RCC 7860 (cell line): ENCODE measurements around the gene PCBD2.
"Not testable (repeated sequence)": the region's sequence is repeated elsewhere in the genome, so short reads cannot be mapped to it uniquely, and the experiment has no call there.

Experiments used
- DNase-seq: peaks from one replicate; pipeline ENCODE4 v3.0.0-alpha.2; 2015; ENCODE audit warnings: low spot score
- FAIRE-seq: peaks from 2 replicates; lab custom pipeline; 2012; peaks lifted over from hg19 to GRCh38; lab: Jason Lieb, UNC

Gene PCBD2

DNA sequence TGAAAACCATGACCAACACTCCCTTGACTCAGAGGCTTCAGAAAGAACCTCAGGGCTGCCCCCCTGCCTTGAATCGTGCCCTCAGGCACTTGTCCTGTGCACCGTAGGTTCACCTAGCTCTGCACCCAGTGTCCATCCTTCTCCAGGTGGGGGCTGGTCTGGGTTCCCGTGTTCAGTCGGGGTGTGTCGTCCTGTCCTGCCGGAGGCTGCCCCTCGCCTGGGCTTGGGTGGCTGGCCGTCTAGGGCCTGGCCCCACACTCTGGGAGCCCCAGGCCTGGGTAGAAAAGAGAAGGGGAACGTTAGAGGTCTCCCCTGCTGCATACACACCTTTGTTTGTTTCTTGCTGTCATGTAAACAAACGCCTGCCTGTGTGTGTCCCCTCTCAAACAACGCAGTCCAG is 92.1 kb downstream of the PCBD2 start:
- DNase-seq (no peak), FAIRE-seq (no peak)

DNA sequence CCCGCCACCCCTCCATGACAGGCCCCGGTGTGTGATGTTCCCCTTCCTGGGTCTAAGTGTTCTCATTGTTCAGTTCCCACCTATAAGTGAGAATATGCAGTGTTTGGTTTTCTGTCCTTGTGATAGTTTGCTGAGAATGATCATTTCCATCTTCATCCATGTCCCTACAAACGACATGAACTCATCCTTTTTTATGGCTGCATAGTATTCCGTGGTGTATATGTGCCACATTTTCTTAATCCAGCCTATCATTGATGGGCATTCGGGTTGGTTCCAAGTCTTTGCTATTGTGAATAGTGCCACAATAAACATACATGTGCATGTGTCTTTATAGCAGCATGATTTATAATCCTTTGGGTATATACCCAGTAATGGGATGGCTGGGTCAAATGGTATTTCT is 93.1 kb downstream of the PCBD2 start:
- FAIRE-seq, DNase-seq: not testable (repeated sequence)

DNA sequence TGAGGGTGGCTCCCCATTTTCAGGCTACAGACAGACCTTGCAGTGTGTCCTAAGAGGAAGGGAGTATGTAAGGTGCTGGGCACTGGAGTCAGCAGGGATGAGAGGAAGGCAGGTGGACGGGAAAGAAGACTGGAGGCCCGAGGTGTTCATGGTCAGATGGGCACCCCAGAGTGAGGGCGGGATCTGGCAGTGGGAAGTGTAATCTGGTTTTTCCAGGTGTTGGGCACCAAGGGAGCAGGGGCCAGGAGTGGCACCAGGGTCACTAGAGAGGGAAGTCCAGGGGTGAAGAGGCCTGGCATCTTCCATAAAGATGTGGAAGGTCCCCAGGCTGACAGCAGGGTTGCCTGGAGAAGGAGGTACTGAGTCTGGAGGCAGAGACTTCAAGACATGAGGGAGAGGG is 99.4 kb downstream of the PCBD2 start:
- DNase-seq, result no peak
- FAIRE-seq, result no peak

DNA sequence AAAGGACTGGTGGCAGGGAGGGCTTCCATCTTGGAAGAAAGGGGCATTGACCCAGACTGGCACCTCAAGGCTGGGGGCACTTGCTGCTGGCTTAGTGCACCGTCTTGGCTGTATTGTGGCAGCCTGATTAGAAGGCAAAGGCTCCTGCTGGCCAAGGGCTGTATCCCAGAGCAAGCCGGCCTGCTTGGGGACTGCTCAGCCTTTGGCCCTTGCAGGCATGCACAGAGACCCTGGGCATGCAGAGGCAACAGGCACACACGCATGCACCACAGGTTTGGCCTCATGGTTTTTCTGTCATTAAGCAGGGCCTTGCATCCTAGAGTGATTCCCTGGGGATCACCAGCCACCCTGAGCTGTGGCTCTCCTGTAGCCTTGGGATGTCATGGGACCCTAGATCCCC is 100.1 kb downstream of the PCBD2 start:
- no peak for FAIRE-seq

DNA sequence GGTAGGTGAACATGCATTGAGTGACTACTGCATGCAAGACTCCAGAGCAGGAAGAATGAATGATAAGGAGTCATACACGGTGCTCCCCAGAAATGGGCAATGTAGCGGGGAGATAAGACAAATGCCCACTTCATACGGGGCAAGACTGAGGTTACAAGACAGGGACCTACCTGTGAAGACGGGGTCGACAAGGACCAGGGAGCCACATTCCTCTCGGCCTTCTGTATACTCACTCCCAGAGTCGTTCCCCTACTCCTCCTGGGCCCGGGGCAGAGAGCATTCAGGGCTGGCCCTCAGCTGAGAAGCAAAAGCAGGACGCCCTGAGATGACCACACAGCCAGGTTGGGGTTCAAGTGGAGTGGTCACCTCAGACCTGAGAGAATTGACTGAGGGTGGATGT is 102.4 kb downstream of the PCBD2 start:
- FAIRE-seq (no peak), DNase-seq (no peak)

More for the DNA sequence above, 100.1 kb downstream of the PCBD2 start:
- DNase-seq, result no peak

DNA sequence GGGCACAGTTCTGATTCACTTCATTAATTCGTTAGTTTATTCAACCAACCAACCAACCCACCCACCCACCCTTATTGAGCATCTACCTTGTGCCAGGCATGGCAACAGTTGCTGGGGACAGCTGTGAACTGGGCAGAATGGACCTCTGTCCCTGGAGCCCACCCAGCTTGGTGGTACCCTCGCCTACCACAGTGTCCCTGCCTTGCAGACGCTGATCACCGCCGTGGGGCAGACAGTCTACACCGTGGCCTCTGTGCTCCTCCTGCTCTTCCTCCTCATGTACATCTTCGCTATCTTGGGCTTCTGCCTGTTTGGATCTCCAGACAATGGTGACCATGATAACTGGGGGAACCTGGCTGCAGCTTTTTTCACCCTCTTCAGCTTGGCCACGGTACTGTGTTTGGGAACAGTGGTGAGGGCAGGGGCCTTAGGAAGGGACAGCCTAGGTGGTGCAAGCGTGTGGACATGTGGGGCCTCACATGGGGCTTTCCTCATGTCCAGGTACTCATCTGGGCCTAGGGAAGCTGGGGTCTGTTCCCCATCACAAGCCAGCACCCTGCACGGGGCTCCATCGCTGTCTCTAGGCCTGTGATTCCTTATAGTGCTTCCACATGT is 102.9 kb downstream of the PCBD2 start:
- FAIRE-seq (no peak), DNase-seq (no peak)

DNA sequence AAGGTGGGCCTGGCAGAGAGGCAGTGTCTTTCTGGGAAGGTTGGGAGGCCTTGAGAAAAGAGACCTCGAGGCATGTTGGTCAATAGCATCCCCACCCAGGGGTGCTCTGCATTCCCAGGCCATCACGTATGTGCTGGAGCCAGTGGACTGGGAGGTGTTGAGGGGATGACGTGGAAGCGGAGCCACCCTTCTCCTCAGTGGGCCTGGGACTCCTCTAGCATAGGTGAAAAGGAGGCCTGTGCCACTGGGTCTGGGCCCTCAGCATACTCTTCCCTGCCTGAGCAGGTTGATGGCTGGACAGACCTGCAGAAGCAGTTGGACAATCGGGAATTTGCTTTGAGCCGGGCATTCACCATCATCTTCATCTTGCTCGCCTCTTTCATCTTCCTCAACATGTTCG is 103.6 kb downstream of the PCBD2 start:
- DNase-seq, result no peak
- FAIRE-seq, result no peak

DNA sequence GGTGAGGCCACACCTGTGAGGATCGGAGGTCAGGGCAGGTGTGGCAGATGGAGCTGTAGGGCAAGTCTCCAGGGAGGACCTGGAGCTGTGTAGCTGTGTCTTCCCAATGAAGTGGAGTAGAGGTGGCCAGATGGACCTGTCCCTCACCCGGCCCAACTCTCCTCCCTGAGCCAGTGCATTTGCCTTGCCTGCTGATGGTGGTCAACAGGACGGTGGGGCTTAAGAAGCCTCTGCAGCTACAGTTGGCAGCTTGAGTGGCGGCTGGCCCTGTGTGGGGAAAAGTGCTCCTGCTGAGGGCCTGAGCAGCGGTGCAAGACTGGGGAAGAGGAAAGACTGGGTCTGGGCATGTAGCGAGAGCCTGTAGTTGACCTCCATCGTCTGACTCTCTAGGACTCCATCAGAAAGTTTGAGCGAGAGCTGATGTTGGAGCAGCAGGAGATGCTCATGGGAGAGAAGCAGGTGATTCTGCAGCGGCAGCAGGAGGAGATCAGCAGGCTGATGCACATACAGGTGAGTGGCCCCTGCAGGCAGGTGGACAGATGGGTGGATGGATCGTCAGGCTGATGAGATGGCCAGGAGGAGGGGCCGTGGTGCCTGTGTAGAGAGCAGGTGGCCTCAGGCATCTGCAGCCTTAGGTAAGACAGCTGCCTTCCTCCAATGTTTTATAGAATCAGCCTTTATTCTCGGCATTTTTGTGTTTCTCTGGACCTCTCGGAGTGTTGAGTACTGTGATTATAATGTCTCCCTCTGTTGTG is 104.2 kb downstream of the PCBD2 start:
- DNase-seq (no peak), FAIRE-seq (no peak)

DNA sequence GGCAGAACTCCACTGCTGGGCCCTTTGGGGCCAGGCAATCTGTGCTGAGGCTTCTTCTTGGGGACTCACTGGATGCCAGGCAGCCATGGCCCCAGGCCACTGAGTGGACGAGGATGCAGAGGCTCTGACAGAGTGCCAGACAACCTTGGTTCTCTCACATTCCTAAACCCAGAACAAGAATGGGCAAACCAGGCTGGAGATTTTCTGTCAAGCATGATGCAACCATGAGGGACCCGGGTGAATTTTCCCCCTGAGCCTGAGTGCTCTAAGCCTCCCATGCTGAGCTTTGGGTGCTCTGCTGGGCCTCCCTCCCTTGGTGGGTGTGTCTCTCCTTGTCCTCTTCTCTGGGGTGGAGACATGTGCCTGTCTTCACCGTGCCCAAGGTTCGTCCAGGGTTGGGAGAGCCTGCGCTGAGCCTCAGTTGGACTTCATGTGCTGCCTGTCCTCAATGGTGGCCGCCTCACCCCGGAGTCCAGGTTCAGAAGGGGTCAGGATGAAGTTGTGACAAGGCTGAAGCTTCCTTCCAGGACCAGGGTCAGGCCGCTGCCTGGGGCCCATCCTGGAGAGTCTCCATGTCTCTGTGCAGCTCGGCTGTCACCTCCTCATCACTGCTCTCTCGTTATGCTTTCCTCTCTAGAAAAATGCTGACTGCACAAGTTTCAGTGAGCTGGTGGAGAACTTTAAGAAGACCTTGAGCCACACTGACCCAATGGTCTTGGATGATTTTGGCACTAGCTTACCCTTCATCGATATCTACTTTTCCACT is 105.0 kb downstream of the PCBD2 start:
- FAIRE-seq (no peak), DNase-seq (no peak)

DNA sequence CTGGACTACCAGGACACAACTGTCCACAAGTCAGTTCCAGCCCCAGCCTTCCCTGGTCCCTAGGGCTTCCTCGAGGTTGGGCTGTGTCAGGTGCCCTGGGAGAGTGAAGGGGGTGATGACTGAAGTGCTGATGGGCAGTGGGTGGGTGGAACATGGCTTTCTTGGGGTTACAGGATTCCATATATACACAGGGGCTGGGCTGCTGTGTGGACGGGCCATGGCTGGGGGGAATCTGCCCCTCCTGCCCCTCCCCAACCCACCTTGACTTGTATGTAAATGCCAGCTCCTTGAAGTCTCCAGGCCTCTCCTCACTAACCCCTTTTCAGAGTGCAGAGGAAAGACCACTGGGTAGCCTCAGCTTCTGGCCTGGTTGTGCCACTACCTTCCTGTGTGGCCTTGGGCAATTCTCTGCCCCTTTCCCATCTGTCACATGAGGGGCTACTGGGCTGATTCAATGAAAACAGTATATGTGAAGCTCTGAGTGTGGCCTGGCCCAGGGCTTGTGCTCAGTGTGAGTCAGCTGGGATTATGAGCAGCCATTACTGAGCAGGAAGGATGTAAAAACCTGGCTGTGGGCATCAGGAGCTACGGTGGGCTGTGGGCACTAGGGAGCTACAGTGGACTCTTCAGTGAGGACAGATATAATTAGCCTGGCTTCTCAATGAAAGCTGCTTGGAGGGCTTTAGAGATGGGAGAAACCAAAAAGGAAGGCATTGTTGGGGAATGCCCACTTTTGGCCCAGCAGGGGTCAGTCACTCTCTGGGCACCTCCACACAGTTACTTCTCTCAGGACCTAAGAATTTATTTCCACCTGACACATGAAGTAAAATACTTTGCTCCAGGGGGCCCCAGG is 105.8 kb downstream of the PCBD2 start:
- FAIRE-seq, result no peak
- no peak for DNase-seq

DNA sequence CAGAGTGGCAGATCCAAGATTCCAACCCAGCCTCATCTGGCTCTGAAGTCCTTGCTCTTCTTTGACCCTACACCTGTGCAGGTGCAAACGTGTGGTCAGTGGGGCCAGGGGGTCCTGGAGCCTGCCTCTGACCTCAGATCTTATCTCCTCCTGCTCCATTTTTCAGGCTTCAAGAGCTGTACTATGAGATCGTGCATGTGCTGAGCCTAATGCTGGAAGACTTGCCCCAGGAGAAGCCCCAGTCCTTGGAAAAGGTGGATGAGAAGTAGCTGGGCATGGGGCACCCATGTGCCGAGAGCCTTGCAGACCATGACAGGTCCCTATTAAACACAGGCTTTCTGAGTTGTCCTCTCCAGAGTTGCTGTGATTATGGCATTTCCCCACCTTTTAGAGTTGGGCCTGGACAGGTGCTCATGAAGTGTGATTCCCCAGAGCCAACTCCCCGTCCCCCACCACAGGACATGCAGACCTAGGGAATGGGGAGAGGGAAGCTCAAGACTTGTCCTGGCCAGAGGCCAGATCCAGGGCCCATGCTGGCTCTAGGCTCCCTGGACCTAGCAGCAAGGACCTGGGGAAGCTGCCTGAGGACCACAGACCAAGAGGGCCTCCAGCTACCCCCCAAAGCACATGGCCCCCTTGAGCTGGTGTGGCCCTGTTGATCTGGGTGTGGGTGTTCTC is 106.6 kb downstream of the PCBD2 start:
- FAIRE-seq, result no peak
- no peak for DNase-seq

DNA sequence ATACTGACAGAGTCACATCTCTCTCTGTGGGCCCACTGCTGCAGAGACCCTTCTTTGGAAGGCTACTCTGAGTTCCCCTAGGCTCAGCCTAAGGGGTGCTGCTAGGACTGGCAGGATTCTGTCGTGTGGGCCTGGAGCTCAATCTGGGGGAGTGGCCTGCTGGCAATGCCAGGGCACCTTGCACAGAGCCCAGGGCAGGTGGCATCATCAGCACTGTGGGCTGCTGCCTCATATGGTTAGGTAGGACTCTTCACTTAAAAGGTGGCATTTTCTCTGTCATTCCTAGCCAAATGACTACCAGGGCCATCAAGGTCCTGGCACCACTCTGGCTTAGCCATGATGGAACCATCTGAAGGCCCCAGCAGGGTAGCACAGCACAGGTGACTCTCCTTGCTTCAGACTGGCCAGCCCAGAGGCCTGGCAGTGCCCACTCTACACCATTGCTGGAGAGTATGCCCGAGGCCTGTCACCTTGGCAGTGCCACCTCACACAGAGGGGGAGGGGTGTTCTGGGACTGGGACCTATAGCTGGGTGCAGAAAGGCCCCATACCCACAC is 107.2 kb downstream of the PCBD2 start:
- FAIRE-seq (no peak), DNase-seq (no peak)
